ENCODE data around the gene OR2H2.

The OR2H2 gene

DNA sequence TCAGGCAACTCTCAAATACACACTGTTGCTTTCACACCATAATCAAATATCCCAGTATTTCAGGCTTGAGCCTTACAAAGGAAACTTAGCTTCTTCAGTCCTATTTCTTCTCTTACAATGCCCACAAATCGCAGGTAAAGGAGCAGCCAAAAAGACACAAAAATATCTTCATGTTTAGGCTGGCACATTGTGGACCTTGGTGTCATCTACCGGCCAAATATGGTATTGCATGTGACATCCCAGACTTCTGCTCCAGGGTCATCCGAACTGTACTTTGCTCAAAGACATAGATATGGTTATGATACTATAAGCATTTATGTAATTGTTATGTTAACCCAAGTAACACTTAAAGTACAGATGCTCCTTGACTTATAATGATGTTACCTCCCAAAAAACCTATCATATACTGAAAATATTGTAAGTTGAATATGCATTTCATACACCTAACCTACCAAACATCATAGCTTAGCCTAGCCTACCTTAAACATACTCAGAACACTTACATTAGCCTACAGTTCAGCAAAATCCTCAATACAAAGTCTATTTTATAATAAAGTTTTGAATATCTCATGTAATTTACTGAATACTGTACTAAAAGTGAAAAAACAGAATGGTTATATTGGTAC is 4.6 kb downstream of the OR2H2 start:
- DNase-seq = peak; percentile 72
- in situ Hi-C loops (cut with MboI; ENCODE audit: low pct_unique_long_range_greater_than_20kb, low sequenced_read_pairs) = no loop called here

DNA sequence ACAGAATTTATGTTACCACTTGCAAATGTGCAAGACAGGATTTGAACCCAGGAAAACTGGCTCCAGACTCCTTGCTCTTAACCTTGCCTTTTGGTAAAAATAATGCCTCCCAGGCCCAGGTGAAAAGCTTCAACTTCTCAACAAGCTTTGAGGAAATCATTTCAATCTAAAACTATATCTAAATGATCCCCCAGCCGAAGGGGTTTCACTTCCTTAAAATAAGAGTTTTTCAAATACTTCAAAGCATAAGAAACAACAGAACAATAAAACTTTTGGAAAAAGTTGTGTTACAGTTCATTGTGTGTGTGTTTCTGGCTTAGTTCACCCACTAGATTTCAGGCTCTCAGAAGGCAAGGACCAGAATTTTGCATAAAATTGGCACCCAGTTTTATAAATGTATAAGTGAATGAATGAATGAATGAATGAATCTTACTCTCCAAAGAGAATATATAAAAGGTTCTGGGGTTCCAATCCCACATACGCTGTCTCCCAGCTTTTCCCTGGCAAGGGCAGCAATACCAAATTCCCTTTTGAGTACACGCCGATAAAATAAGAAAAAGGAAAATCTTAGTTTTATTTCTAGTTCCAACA is 5.4 kb downstream of the OR2H2 start:
- in situ Hi-C loops (cut with MboI; ENCODE audit: low pct_unique_long_range_greater_than_20kb, low sequenced_read_pairs) = no loop called here

DNA sequence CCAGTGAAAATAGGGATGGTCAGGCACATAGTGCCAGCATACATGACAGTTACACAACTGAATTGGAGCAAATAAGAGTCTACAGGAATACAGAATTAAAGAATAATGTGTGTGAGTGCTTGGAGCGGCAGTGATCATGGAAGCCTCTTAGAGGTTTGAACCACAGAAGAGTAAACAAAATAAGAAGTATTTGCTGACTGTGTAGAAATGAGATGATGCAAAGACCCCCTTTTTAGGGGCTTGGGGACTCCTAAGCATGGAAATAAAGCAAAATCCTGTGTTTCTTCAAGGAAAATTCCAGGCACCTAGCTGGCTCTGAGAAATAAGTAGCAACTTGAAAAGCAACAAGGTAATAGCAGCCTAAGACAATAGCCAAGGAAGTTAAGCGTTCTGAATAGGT is 6.8 kb downstream of the OR2H2 start:
- in situ Hi-C loops (cut with MboI; ENCODE audit: low pct_unique_long_range_greater_than_20kb, low sequenced_read_pairs) = no loop called here
- DNase-seq = no peak

More for the DNA sequence above, 5.4 kb downstream of the OR2H2 start:
- no peak for DNase-seq

DNA sequence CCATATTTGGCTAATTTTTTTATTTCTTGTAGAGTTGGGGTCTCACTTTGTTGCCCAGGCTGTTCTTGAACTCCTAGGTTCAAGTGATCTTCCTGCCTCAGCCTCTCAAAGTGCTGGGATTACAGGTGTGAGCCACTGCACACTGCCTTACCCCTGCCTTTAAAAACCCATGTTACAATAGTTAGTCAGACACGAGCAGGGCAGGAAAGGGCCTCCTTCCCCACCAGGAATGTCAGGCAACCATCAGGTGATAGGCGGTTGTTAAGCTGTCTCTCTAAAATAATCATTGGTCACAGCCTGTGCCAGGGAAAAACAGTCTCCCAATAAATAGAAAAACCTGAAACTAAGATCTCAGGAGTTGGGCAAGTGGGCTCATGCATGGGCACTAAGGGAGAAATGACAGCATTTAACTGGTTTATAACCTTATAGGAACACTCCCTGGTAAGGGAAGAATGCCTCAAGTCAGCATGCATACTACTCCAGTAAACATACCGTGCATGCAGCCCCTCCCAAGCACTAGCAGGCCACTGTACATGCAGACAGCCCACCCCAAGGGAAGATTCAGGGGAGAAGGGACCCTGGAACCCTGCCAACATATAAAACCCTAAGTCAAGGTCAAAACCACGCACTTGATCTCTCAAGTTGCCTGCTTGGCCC is 8.4 kb downstream of the OR2H2 start:
- in situ Hi-C loops (cut with MboI; ENCODE audit: low pct_unique_long_range_greater_than_20kb, low sequenced_read_pairs) = no loop called here
- DNase-seq = no peak

GRCh38 chr6:29596381-29596900 is 11.5 kb downstream of the OR2H2 start:
- in situ Hi-C loops (cut with MboI; ENCODE audit: low pct_unique_long_range_greater_than_20kb, low sequenced_read_pairs) = no loop called here

GRCh38 chr6:29597184-29597583 is 12.3 kb downstream of the OR2H2 start:
- in situ Hi-C loops (cut with MboI; ENCODE audit: low pct_unique_long_range_greater_than_20kb, low sequenced_read_pairs) = no loop called here
- no peak for DNase-seq

More at GRCh38 chr6:29596381-29596900, 11.5 kb downstream of the OR2H2 start:
- no peak for DNase-seq

DNA sequence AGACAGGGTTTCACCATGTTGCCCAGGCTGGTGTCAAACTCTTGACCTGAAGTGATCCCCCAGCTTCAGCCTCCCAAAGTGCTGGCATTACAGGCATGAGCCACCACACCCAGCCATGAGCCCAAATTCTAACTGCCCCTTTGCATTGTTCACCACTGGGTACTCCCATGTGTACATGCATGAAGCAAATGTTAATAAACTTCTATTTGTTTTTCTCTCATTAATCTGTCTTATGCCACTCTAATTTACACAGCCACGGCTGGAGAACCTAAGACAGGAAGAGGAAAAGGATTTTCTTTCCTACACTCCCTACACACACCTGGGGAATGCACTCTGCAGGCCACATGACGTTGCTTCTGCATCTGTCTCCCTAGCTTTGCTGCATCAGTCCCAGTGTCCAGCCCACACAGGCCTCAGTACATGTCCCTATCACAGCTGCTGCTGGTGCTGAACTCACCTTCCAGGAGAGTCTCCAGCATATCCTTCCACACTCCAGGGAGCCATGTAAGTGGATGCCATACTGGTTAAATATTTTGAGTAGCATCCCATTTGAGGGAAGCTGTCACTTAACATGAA is 13.3 kb downstream of the OR2H2 start:
- no peak for DNase-seq
- in situ Hi-C loops (cut with MboI; ENCODE audit: low pct_unique_long_range_greater_than_20kb, low sequenced_read_pairs) = no loop called here

GRCh38 chr6:29602564-29603361 is 17.8 kb downstream of the OR2H2 start:
- peak; percentile 54 for DNase-seq

DNA sequence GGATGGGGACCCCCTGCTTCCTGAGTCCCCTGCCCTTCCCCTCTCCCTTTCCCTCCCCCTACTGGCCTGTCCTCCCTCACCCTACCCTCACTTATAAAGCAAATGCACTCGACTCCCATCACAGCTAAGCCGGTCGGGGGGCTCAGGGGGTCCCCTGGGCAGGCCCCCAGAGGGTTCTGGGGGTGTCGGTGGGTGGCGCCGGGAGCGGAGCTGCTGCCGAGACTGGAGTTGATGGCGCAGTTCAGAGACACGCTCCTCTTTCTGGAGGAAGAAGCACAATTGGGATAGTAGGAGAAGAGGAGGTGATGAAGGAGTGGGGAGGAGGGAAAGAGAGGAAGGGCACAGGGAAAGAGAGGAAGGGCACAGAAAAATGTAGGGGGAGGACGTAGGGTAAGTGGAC is 18.5 kb downstream of the OR2H2 start:
- DNase-seq = no peak
- in situ Hi-C loops (cut with MboI; ENCODE audit: low pct_unique_long_range_greater_than_20kb, low sequenced_read_pairs) = no loop called here

More at GRCh38 chr6:29602564-29603361, 17.8 kb downstream of the OR2H2 start:
- in situ Hi-C loops (cut with MboI; ENCODE audit: low pct_unique_long_range_greater_than_20kb, low sequenced_read_pairs) = no loop called here

DNA sequence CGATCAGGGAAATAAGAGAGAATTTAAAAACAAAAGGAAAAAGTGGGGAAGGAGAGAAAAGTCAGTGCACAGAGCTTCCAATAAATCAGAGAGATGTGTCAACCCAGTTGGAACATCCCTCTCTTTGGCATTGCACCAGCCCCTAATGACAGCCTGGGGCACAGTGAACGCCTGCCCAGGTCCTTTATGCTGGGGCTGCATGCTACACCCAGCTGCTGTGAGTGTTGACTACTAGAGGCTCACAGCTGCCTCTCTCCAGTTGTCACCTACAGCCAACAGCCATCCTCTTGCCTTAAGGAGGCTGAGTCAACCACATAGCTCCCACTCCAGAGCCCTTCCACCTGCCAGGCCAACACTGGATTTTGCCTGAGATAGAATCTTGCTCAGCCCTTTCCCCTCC is 19.0 kb downstream of the OR2H2 start:
- in situ Hi-C loops (cut with MboI; ENCODE audit: low pct_unique_long_range_greater_than_20kb, low sequenced_read_pairs) = no loop called here
- DNase-seq = no peak

DNA sequence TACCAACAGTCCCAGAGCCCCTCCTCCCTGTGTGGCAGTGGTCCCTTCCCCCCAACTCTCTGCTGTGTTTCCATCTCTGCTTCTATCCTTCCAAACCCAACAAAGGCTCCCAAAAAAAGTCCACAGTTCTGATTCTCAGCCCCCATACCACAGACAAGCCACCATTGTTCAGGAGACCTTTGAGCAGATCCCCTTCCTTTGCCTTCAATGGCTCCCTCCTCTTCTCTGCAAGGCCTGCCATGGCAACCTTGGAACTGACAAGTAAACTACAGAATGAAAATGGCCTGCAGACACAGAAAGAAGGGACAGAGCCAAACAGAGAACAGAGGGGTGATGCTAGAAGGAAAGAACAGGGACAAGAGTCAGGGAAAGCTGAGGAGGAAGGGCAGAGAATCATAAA is 23.2 kb downstream of the OR2H2 start:
- in situ Hi-C loops (cut with MboI; ENCODE audit: low pct_unique_long_range_greater_than_20kb, low sequenced_read_pairs) = no loop called here
- DNase-seq = no peak

GRCh38 chr6:29610540-29610939 is 25.6 kb downstream of the OR2H2 start:
- DNase-seq = no peak
- in situ Hi-C loops (cut with MboI; ENCODE audit: low pct_unique_long_range_greater_than_20kb, low sequenced_read_pairs) = no loop called here

- no peak for DNase-seq
- in situ Hi-C loops (cut with MboI; ENCODE audit: low pct_unique_long_range_greater_than_20kb, low sequenced_read_pairs) = no loop called here
Observed at GRCh38 chr6:29611426-29611825, 26.5 kb downstream of the OR2H2 start.

- DNase-seq = no peak
- in situ Hi-C loops (cut with MboI; ENCODE audit: low pct_unique_long_range_greater_than_20kb, low sequenced_read_pairs) = no loop called here
Observed at GRCh38 chr6:29617782-29618554, 33.0 kb downstream of the OR2H2 start.

DNA sequence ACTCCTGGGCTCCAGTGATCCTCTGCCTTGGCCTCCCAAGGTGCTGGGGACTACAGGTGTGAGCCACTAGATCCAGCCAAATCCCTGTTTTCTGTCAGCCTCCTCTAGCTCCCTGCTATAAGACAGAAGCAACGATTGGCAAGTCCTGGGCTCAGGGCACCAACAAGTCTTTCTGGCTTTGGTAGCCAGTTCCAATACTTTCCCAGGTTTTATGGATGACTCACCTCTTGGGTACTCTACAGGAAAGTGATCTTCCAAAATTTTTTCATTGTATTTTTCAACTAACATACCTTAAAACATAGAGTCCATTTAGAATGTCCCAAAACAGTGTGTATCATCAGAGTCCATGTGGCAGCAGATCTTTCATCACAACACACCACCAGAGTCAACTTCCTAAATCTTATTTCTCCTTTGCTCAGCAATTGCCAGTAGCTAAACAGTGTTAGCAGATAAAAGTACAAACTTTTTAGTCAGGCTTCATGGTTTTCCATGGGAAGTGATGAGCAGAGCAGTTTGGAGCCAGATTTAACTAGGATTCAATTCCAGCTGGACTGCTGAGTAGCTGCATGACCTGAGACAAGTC is 34.7 kb downstream of the OR2H2 start:
- in situ Hi-C loops (cut with MboI; ENCODE audit: low pct_unique_long_range_greater_than_20kb, low sequenced_read_pairs) = no loop called here
- no peak for DNase-seq

DNA sequence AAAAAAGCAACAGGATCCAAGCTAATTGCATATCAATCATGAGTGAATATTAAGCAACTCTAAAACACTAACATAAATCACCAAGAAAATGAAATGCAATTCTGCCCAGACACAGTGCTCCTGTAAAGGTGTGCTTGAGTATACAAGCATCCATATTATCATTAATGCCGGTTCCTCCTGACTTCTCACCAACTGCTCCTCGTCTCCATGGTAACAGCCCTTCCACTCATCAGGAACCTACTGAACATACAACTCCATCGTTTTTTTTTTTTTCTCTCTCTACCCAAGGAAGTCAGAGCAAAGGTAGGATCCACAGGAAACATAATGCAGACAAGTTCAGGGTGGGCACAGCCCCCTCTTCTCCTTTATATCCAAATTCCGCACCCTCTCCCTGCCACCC is 35.7 kb downstream of the OR2H2 start:
- no peak for DNase-seq
- in situ Hi-C loops (cut with MboI; ENCODE audit: low pct_unique_long_range_greater_than_20kb, low sequenced_read_pairs) = no loop called here

DNA sequence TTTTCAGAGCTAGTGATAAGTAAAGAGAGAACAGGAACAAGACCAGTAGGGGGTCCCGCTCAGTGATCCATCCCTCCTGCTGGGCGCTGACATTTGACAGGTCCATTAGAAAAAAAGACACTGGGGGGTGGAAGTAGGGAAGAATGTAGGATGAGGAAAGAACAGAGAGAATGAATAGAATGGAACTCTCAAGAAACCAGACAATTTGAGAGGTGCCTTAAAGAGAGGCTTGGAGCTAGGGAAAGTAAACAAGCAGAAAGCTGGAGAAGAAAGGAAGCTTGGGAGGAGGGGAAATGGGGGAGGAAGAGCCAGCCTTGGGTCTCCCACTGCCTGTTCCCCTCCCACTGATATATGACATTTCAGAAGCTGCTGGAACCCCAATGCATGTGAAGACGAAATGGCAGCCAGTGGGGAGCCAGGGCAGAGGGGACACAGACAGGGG is 39.6 kb downstream of the OR2H2 start:
- peak; percentile 41 for DNase-seq
- in situ Hi-C loops (cut with MboI; ENCODE audit: low pct_unique_long_range_greater_than_20kb, low sequenced_read_pairs) = no loop called here

DNA sequence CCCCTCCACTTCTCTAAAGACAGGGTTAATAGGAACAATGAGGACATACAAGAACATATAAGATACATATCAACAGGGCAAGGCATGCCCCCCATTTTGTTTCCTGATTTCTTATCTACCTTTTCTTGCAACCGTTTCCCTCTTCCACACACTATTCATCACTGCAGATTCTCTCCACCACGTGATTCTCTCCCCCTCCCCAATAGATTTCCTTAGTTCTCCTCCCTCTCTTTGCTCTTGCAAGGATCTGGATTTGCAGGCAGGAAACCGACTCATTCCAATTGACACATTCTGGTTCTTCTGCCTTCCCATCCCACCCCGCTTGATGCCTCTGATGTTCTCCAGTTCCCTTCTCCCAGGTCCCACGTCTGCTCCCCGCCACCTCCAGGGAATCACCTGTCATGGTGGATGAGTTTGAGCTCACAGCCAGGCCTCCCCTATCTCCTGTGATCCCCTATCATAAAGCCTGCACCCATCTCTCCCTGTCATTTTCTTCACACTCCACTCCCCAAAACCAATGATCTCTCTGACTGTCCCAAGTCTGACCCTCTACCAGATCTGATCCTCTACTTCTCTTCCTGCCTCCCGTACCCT is 40.5 kb downstream of the OR2H2 start:
- DNase-seq = no peak
- in situ Hi-C loops (cut with MboI; ENCODE audit: low pct_unique_long_range_greater_than_20kb, low sequenced_read_pairs) = no loop called here

Measured in KBM-7 (cell line).